GM21528 (cell line): ENCODE measurements around the gene GPBP1L1.
"Not testable (repeated sequence)": the region's sequence is repeated elsewhere in the genome, so short reads cannot be mapped to it uniquely, and the experiment has no call there.

Experiments used
- ATAC-seq: cut with Tn5 transposase; IDR thresholded peaks from one replicate; pipeline ENCODE4 v1.9.1; 2021; ENCODE audit warnings: mild to moderate bottlenecking, moderate library complexity; ENCODE audit not compliant: unreplicated experiment, low FRiP score

GPBP1L1 gene, protein sequence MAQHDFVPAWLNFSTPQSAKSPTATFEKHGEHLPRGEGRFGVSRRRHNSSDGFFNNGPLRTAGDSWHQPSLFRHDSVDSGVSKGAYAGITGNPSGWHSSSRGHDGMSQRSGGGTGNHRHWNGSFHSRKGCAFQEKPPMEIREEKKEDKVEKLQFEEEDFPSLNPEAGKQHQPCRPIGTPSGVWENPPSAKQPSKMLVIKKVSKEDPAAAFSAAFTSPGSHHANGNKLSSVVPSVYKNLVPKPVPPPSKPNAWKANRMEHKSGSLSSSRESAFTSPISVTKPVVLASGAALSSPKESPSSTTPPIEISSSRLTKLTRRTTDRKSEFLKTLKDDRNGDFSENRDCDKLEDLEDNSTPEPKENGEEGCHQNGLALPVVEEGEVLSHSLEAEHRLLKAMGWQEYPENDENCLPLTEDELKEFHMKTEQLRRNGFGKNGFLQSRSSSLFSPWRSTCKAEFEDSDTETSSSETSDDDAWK

DNA sequence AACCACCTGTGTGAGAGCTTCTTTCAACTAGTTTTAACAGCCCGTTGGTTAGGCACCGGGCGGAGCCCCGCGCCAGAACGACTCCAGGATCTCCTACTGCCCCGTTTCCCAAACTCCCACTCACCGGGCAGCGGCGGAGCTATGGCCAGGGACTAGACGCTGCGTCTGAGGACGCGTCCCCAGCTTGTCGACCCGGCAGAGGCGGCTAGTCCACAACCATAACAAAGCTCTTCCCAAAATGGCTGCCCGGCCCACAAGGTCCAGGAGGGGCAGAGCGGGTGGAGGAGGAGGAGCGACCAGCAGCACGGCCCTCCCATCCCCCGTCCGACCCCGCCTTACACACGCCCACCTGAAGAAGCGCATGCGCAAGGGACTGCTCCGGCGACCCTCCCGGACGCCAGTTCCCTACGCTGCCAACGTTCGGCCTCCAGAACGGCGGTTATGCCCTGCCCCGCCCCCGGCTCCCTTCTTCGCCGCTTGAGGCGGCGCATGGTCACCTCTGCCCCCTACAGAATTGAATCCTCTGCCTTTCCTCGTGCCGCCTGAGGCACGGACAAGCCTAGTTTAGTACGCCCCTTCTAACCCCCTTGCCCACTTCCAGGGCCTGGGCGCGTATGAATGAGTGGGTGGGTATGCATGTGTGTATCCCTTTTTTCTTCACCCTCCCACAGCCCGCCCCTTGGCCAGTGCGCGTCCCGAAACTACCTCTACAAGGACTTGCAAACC is at the start of gene GPBP1L1:
GPBP1L1 (minus strand) TSS at position 246 of the 726 bp plus-strand sequence. CDS start 27,446 bp downstream, outside the sequence.
- ATAC-seq = peak; percentile 54

- no peak for ATAC-seq
Observed at GRCh38 chr1:45730780-45731319, 44.5 kb upstream of the GPBP1L1 start.

DNA sequence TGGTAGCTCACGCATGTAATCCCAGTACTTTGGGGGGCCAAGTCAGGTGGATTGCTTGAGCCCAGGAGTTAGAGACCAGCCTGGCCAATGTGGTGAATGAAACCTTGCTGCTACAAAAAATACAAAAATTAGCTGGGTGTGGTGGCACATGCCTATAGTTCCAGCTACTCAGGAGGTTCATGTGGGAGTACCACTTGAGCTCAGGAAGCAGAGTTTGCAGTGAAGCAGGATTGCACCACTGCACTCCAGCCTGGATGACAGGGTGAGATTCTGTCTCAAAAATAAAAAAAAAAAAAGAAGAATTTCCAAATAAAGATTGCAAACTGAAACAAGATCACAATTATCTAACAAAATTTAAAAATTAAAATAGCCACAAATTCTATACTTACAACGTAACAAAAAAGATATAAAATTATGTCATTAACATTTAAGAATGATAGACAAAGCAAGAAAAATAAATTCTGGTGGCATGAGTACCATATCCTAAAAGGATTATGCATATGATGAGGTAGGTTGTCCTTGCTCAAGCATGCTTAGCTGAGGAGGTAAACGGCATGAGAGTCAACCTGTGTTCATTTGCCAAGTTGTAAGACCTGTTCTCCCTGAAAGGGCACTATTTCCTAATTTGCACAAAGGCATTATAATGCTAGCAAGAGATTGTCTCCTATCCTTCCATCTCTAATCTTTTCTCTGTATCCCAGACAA is 43.9 kb upstream of the GPBP1L1 start:
- no peak for ATAC-seq

DNA sequence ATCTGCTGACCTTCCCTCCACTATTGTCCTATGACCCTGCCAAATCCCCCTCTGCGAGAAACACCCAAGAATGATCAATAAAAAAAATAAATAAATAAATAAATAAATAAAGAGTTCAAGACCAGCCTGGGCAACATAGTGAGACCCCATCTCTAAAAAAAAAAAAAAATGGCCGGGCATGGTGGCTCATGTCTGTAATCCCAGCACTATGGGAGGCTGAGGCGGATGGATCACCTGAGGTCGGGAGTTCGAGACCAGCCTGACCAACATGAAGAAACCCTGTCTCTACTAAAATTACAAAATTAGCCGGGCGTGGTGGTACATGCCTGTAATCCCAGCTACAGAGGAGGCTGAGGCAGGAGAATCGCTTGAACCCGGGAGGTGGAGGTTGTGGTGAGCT is 39.7 kb upstream of the GPBP1L1 start:
- ATAC-seq = not testable (repeated sequence)

DNA sequence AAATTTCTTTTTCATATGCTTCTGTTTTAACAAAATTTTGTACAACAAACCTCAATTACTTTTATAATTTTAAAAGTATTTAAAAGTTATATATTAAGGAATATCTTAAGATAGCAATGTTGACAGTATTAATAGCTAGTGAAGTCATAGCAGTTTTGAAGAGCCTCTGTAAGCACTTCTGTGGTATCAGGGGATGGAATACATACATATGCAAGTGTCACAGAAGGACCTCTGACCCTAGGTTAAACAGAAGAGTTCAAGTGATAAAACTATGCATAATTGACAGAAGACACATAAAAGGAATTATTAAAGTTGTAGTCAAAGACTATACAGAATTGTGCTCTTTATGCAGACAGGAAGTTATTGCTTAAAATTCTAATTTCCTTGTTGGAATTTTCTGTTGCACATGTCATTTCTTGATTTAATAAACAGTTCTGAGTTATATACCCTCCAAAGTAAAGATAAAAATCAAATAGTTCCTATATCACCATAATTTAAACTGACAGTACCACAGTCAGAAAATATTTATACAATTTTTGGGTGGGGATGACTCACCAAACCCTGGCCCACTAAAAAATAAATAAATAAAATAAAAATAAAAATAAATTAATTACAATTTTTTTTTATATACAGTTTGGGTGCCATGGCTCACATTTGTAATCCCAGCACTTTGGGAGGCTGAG is 37.1 kb upstream of the GPBP1L1 start:
- no peak for ATAC-seq

DNA sequence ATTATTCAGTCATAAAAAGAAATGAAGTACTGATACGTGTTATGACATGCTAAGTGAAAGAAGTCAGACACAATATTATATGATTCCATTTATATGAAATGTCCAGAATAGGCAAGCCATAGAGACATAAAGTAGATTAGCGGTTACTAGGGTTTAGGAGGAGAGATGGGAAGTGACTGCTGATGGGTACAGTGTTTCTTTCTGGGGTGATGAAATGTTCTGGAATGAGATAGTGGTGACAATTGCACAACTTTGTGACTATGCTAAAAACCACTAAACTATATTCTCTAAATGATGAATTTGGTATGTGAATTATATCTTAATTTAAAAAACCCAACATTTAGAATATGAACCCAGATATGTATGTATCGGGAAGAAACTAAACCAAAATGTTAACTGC is 36.5 kb upstream of the GPBP1L1 start:
- no peak for ATAC-seq

- ATAC-seq = no peak
Observed at GRCh38 chr1:45721207-45721606, 34.9 kb upstream of the GPBP1L1 start.

- no peak for ATAC-seq
Observed at GRCh38 chr1:45718289-45718688, 32.0 kb upstream of the GPBP1L1 start.

- ATAC-seq = not testable (repeated sequence)
Observed at GRCh38 chr1:45717386-45717785, 31.1 kb upstream of the GPBP1L1 start.

DNA sequence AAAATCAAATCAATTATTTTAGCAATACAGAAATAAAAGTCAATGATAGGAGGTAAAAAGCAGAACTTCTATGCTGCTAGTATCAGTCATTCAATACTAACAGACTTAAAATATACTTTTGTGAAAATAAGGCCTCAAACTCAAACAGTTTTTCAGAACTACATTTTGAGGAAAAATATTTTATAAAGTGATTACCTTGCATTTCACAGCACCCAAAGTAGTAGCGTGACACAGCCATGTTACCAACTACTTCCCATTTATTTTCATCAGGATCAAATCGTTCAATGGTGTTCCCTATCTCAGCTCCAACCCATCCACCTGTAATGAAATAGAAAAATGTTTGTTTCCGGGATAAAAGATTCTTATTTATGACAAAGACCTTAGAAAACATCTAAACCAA is 30.4 kb upstream of the GPBP1L1 start:
- ATAC-seq = no peak

- ATAC-seq = no peak
Observed at GRCh38 chr1:45713711-45714110, 27.4 kb upstream of the GPBP1L1 start.

- no peak for ATAC-seq
Observed at GRCh38 chr1:45704637-45705036, 18.3 kb upstream of the GPBP1L1 start.

GRCh38 chr1:45694823-45695222 is 8.5 kb upstream of the GPBP1L1 start:
- no peak for ATAC-seq

DNA sequence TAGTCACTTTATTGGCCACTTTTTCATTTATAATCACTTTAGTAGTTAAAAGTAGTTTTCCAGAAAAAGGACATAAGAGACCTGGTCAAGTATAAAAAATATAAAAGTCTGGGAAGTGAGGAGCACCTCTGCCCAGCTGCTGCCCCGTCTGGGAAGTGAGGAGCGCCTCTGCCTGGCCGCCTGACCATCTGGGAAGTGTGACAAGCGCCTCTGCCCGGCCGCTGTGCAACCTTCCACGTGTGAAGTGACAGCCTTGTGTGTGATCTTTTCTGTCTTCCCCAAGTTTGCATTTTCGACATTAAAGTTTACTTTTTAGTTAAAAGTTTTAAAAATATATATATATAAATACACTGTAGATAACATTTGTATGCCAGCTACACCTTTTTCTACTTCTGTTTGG is 7.5 kb upstream of the GPBP1L1 start:
- ATAC-seq = not testable (repeated sequence)

GRCh38 chr1:45687754-45688740 is 1.7 kb upstream of the GPBP1L1 start, which contains the start of gene TMEM69:
Gene TMEM69 (plus strand): TSS chr1:45688181. CDS start chr1:45691069, 2,888 bp downstream.
- ATAC-seq = peak; percentile 26

DNA sequence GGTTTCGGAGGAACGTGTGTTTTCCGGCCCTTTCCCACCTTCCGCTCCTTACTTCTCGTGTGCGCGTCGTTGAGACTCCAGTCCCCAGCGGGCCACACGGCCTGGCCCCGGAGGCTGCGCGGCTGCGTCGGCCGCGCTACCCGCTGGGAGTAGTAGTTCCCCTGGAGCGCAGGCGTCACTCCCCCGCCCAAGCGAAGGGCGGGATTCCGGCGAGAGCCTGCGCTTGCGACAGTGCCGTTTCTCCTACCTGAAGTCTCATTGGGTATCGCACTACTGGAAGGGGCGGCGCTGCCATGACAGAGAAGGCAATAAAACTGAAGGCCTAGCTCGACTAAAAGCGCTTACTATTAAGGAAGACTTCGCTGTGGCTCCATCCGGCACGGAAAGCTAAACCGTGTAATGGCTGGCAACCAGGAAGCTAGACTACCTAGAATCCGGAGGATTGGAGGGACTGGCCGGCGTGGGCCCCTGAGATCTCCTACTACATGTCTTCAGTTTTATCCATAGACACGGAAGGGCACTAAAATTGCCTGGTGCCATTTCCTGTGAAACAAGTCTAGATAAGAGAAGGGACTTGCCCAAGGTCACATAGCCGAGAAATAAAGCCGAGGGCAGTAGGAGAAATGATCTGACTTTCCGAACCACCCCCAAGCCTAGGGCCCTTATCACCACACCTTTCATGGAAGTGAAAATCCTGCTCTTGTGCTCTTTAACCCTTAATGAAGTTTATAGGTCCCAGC is 851 bp upstream of the GPBP1L1 start:
- peak; percentile 75 for ATAC-seq

GRCh38 chr1:45686015-45686287 is 382 bp downstream of the GPBP1L1 start:
- peak; percentile 21 for ATAC-seq

GRCh38 chr1:45685308-45686014 is 872 bp downstream of the GPBP1L1 start:
- no peak for ATAC-seq
